Vagina (tissue), 2 donors: ENCODE measurements around the gene CFD.

Experiments
- POLR2AphosphoS5 ChIP-seq, 2 donors: sonication (generic); formaldehyde crosslinking; IDR thresholded peaks; one replicate each; pipeline ENCODE4 v1.9.0; 2017; ENCODE audit warnings: antibody characterized with exemption in 2 of 2, mild to moderate bottlenecking in 2 of 2, low read depth in 1 of 2; ENCODE audit not compliant: insufficient read depth in 1 of 2
- TF ChIP-seq, protein P1 (sequence below), 3 experiments: fragments of 450-650 bp in 2 of 3; fragments of 200-600 bp in 1 of 3; sonication (generic) in 1 of 3; IDR thresholded peaks; one replicate each; pipeline ENCODE4 v1.5.1; 2017 to 2019; ENCODE audit warnings: antibody characterized with exemption in 3 of 3, mild to moderate bottlenecking in 2 of 3, moderate library complexity in 2 of 3

DNA sequence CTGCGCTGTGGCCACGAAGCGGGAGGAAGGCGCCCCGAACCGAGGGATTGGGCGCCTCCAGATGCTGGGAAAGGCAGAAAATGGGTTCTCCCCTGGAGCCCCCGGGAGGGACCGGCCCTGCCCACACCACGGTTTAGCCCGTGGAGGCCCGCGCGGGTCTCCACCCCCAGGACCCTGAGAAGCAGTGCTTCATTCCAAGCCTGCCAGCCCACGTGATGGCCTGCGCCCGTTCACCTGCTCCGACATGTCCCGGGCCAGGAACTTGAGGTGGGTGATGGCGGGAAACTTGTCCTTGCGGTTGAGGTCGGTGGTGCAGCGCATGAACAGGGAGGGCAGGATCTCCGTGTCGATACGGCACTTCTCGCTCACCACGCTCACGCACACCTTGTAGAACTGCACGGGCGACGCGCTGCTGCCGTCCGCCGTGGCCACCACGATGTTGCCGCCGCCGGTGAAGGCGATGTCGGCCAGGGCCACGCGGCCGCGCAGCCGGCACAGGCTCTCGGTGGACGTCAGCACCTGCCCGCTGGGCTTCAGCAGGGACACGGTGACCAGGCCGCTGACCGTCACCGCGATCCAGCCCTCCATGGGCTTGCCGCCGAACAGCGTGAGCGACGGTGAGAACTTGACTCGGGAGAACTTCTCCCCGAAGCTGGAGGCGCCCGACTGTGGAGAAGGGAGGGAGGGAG lies 26.2 kb downstream of the CFD start:
- TF ChIP-seq, protein P1, sequence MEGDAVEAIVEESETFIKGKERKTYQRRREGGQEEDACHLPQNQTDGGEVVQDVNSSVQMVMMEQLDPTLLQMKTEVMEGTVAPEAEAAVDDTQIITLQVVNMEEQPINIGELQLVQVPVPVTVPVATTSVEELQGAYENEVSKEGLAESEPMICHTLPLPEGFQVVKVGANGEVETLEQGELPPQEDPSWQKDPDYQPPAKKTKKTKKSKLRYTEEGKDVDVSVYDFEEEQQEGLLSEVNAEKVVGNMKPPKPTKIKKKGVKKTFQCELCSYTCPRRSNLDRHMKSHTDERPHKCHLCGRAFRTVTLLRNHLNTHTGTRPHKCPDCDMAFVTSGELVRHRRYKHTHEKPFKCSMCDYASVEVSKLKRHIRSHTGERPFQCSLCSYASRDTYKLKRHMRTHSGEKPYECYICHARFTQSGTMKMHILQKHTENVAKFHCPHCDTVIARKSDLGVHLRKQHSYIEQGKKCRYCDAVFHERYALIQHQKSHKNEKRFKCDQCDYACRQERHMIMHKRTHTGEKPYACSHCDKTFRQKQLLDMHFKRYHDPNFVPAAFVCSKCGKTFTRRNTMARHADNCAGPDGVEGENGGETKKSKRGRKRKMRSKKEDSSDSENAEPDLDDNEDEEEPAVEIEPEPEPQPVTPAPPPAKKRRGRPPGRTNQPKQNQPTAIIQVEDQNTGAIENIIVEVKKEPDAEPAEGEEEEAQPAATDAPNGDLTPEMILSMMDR (IDR thresholded peaks at IDR 0.05): no peak
- no peak for TF ChIP-seq POLR2AphosphoS5 (IDR thresholded peaks at IDR 0.05; ENCODE audit: insufficient read depth in 1 of 2, low read depth in 1 of 2)
